ENCODE measurements around the gene CFAP157. TPM values are rescaled to one million over a fixed set of nuclear protein-coding genes. Genes with fewer than 3 reads are reported as not detected.

The CFAP157 gene
- total and polyA plus RNA-seq, 2 of the 13 experiments (the other 11 are each of a cell fraction or from before 2014, with no cell fraction given), result 0.07 TPM; not detected in 1

DNA sequence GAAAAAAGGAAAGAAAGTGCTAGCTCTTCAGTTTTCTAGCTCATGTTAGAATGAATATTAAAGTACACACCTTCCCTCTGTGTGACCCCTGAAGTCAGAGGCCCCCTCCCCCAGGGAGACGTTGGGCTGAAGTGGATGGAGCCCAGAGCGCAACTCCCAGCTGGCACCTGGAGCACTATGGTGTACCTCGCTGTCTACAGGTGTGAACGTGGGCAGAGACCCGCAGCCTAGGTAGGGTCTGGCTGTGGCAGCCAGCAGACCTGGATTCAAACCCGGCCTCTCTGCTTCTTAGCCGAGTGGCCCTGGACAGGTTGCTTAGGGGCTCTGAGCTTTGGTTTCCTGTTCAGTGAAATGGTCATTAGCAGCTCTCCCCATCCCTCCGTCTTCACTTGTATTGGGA lies 22.0 kb downstream of the CFAP157 start:
- in situ Hi-C loops (cut with HindIII; ENCODE audit: extremely low pct_ligation_motif_present, low pct_unique_long_range_greater_than_20kb), result no loop called here
- Histone ChIP-seq H4K20me1 (ENCODE audit: insufficient read depth, low read length) (no peaks in the 10 kb centered on the region), H3K27me3 (ENCODE audit: control insufficient read depth in 1 of 2, insufficient read depth in 2 of 2, low read length in 2 of 2) (peaks cover 0 to 2% of the 10 kb centered on the region in 2 experiments; a peak in 1 of 5 replicates), H3K4me3 (replicated peaks in 1 of 3; ENCODE audit: insufficient read depth in 1 of 3, low read depth in 2 of 3, low read length in 3 of 3) (no peak overlapping the region), H3K36me3 (replicated peaks in 1 of 2; ENCODE audit: control insufficient read depth in 1 of 2, insufficient read depth in 2 of 2, low read length in 2 of 2) (no peaks in the 10 kb centered on the region), H3K27ac (ENCODE audit: extremely low read length, insufficient read depth, low read length) (no peak overlapping the region), H3K9ac (ENCODE audit: insufficient read depth, low read depth, low read length) (no peak overlapping the region), H3K9me3 (ENCODE audit: low read length) (no peaks in the 10 kb centered on the region), H3K79me2 (ENCODE audit: insufficient read depth, low read length) (no peaks in the 10 kb centered on the region), H3K4me2 (ENCODE audit: low read depth, low read length) (no peak overlapping the region; the same call in 1 of the 2 replicates), H2AFZ (ENCODE audit: low read length) (no peak overlapping the region), H3K4me1 (ENCODE audit: insufficient read depth, low read length) (peaks cover 26% of the 10 kb centered on the region)
- ChIA-PET CTCF (ENCODE audit: low intra/inter-chr PET ratio, low total read pairs) (no interaction called here), POLR2A (interaction anchor here (1.1 to 1.6 kb wide), 4 partner anchors 13 to 175 kb away, joined by 3 to 5 read pairs (median 4); partner anchors contain the start of genes PTRH1 and TTC16)
- 90% methylated on average over 2 of the region's 8 CpGs for WGBS (ENCODE audit: low lambda C conversion rate)
- no peak for ATAC-seq
- no peak for FAIRE-seq
- intact Hi-C loops (cut with micrococcal nuclease; ENCODE audit: unreplicated experiment), result loop anchor here (10.0 kb wide), 1 partner anchor 224 kb away; no protein-coding TSS in a partner anchor
- TF ChIP-seq, protein P1, sequence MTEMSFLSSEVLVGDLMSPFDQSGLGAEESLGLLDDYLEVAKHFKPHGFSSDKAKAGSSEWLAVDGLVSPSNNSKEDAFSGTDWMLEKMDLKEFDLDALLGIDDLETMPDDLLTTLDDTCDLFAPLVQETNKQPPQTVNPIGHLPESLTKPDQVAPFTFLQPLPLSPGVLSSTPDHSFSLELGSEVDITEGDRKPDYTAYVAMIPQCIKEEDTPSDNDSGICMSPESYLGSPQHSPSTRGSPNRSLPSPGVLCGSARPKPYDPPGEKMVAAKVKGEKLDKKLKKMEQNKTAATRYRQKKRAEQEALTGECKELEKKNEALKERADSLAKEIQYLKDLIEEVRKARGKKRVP (CRISPR knock-in tag; IDR thresholded peaks at IDR 0.05), result no peak
- TF ChIP-seq, protein P2, sequence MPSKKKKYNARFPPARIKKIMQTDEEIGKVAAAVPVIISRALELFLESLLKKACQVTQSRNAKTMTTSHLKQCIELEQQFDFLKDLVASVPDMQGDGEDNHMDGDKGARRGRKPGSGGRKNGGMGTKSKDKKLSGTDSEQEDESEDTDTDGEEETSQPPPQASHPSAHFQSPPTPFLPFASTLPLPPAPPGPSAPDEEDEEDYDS (CRISPR knock-in tag; IDR thresholded peaks at IDR 0.05), result no peak
- TF ChIP-seq, protein P3, sequence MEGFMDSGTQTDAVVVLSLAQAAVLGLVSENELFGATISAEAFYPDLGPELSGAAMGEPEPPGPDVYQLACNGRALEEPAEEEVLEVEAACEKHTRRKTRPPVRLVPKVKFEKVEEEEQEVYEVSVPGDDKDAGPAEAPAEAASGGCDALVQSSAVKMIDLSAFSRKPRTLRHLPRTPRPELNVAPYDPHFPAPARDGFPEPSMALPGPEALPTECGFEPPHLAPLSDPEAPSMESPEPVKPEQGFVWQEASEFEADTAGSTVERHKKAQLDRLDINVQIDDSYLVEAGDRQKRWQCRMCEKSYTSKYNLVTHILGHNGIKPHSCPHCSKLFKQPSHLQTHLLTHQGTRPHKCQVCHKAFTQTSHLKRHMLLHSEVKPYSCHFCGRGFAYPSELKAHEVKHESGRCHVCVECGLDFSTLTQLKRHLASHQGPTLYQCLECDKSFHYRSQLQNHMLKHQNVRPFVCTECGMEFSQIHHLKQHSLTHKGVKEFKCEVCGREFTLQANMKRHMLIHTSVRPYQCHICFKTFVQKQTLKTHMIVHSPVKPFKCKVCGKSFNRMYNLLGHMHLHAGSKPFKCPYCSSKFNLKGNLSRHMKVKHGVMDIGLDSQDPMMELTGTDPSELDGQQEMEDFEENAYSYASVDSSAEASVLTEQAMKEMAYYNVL (CRISPR knock-in tag; IDR thresholded peaks at IDR 0.05; ENCODE audit: borderline replicate concordance), result no peak
- no peak for TF ChIP-seq HNF4G (IDR thresholded peaks at IDR 0.05; ENCODE audit: borderline replicate concordance, low read depth, low read length)
- TF ChIP-seq HNF4G (CRISPR knock-in tag; IDR thresholded peaks at IDR 0.05; ENCODE audit: borderline replicate concordance, low read depth), result no peak
- TF ChIP-seq TAF1 (CRISPR knock-in tag; IDR thresholded peaks at IDR 0.05), result no peak
- TF ChIP-seq ZNF772 (CRISPR knock-in tag; IDR thresholded peaks at IDR 0.05), result no peak
- TF ChIP-seq KLF13 (CRISPR knock-in tag; IDR thresholded peaks at IDR 0.05), result no peak
- no peak for TF ChIP-seq ZNF616 (CRISPR knock-in tag; IDR thresholded peaks at IDR 0.05; ENCODE audit: low read depth)
- no peak for TF ChIP-seq HMGA1 (CRISPR knock-in tag; conservative IDR thresholded peaks at IDR 0.05)
- TF ChIP-seq PRMT3 (CRISPR knock-in tag; IDR thresholded peaks at IDR 0.05; ENCODE audit: borderline replicate concordance, low read depth), result no peak
- TF ChIP-seq ZNF460 (CRISPR knock-in tag; IDR thresholded peaks at IDR 0.05; ENCODE audit: borderline replicate concordance), result no peak
- TF ChIP-seq FOSL1 (CRISPR knock-in tag; IDR thresholded peaks at IDR 0.05; ENCODE audit: borderline replicate concordance), result no peak
- DNase-seq (ENCODE audit: low spot score), result no peak
- BruUV-seq (replicated peaks), result no TSS peak
